GM12874 (cell line): ENCODE data around the gene TIPARP.

Source experiments
- CTCF ChIP-seq: IDR thresholded peaks from 2 replicates; pipeline ENCODE4 v1.5.1; 2011; ENCODE audit warnings: low read depth, mild to moderate bottlenecking, control low read depth, low read length, moderate library complexity; ENCODE audit not compliant: insufficient read depth

TIPARP gene

GRCh38 chr3:156750874-156751245, 76.5 kb downstream of the TIPARP start:
- TF ChIP-seq CTCF: no peak

- TF ChIP-seq CTCF: no peak
These were observed 77.2 kb downstream of the TIPARP start for GRCh38 chr3:156751461-156752025.
